Rectal smooth muscle tissue (tissue), 1 donor: ENCODE data around the gene DSE.

Experiments used
- H3K27ac ChIP-seq: one replicate; pipeline ENCODE4 v1.7.0; 2013; ENCODE audit warnings: low read depth, low read length, inconsistent platforms
- H3K27me3 ChIP-seq: one replicate; pipeline ENCODE4 v1.7.0; 2013; ENCODE audit warnings: low read length; ENCODE audit not compliant: control insufficient read depth, insufficient read depth
- H3K36me3 ChIP-seq: one replicate; pipeline ENCODE4 v1.7.0; 2013; ENCODE audit warnings: low read length; ENCODE audit not compliant: control insufficient read depth, insufficient read depth
- H3K4me1 ChIP-seq: one replicate; pipeline ENCODE4 v1.7.0; 2013; ENCODE audit warnings: low read length; ENCODE audit not compliant: control insufficient read depth, insufficient read depth
- H3K4me3 ChIP-seq: one replicate; pipeline ENCODE4 v1.7.0; 2013; ENCODE audit warnings: low read length
- H3K9ac ChIP-seq: one replicate; pipeline ENCODE4 v1.7.0; 2013; ENCODE audit warnings: low read length

Gene DSE

GRCh38 chr6:116408491-116408890 lies 37.7 kb downstream of the DSE start:
- H3K27me3 ChIP-seq, result no peaks in the 10 kb centered on the region
- H3K36me3 ChIP-seq, result no peaks in the 10 kb centered on the region
- H3K4me1 ChIP-seq, result peaks cover 2% of the 10 kb centered on the region
- no peak overlapping the region for H3K27ac ChIP-seq
- H3K4me3 ChIP-seq, result no peak overlapping the region
- H3K9ac ChIP-seq, result no peak overlapping the region

DNA sequence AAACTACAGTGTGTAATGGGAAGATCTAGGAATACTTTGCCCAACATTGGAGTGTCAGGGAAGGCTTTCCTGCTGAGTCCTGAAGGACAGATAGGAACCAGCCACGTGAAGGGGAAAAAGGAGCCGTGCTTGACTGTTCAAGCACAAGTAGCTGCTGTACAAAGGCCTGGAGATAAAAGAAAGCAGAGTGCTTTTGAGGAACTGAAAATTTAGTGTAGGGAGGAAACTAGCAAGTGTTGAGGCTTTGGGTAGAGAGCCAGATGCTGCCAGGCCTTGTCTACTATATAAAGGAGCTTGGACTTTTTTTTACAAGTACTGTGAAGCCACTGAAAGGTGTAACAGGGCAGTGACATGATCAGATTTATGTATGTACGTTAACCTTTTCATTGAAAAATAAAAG lies 39.0 kb downstream of the DSE start:
- Histone ChIP-seq H3K27me3 (no peaks in the 10 kb centered on the region), H3K4me1 (peaks cover 2% of the 10 kb centered on the region), H3K4me3 (no peak overlapping the region), H3K36me3 (no peaks in the 10 kb centered on the region), H3K9ac (no peak overlapping the region), H3K27ac (no peak overlapping the region)

- H3K4me1 ChIP-seq, result peaks cover 2% of the 10 kb centered on the region
Measured at GRCh38 chr6:116411284-116411623, 40.5 kb downstream of the DSE start.

DNA sequence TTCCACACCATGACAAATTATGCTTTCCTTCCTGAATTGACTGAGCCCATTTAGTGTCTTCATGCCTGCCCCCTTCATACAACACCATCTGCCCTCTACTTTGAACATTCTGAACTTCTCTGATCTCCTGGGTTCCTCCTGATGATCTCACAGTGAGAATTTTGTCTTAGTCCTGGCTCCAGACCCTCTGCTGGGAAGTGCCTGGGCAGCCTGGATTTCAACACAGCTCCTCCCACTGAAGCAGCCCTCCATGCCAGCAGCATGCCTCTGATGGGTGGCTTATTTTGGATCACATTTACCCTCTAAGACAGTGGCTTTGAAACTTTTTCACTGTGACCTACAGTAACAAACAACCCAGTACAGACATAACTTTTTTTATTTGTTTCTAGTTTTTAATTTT lies 41.5 kb downstream of the DSE start:
- Histone ChIP-seq H3K9ac (no peak overlapping the region), H3K4me3 (no peak overlapping the region), H3K27me3 (no peaks in the 10 kb centered on the region), H3K27ac (no peak overlapping the region), H3K4me1 (peaks cover 2% of the 10 kb centered on the region), H3K36me3 (no peaks in the 10 kb centered on the region)

More at GRCh38 chr6:116411284-116411623, 40.5 kb downstream of the DSE start:
- no peaks in the 10 kb centered on the region for H3K27me3 ChIP-seq
- H3K9ac ChIP-seq, result no peak overlapping the region
- no peak overlapping the region for H3K27ac ChIP-seq
- no peaks in the 10 kb centered on the region for H3K36me3 ChIP-seq
- H3K4me3 ChIP-seq, result no peak overlapping the region

DNA sequence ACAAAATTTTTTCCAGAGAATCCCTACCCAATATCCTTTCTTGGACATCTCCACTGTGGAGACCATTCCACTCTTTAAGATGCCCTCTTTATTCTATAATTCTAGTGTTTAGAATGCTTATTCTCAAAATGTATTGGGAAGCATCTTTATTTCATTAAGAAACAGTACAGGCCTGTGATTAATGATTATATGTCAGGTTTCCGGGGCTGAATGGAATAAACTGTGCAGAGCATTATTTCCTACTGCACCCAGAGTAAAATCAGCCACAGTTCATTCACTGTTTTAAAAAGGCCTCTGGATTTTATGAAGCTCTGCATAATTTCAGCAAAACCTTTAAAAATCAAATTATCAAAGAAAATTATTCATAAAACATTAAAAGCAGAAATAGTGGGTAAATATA lies 42.6 kb downstream of the DSE start:
- Histone ChIP-seq H3K9ac (no peak overlapping the region), H3K4me1 (peaks cover 2% of the 10 kb centered on the region), H3K4me3 (no peak overlapping the region), H3K27ac (no peak overlapping the region), H3K27me3 (no peaks in the 10 kb centered on the region), H3K36me3 (no peaks in the 10 kb centered on the region)

DNA sequence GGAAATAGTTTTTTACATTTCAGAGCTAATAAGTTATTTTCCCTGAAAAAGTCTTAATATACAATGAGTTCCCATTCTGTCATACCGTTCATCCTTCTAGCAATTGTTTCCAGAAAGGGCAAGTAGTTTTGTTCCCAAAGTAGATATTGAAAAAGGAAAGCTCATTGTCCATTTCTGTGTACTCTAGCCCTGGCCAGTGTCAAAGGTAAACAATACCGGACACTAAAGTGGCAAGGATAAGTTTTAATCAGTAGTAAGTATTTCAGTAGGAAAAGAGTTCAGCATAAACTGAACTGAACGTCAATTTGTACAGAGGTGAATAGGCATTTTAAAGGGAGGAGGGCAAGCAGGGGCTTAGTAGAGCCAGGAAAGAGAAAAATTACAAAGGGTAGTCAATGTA lies 46.9 kb downstream of the DSE start:
- no peak overlapping the region for H3K27ac ChIP-seq
- no peaks in the 10 kb centered on the region for H3K36me3 ChIP-seq
- no peak overlapping the region for H3K4me3 ChIP-seq
- H3K9ac ChIP-seq, result no peak overlapping the region
- no peaks in the 10 kb centered on the region for H3K27me3 ChIP-seq
- no peaks in the 10 kb centered on the region for H3K4me1 ChIP-seq

DNA sequence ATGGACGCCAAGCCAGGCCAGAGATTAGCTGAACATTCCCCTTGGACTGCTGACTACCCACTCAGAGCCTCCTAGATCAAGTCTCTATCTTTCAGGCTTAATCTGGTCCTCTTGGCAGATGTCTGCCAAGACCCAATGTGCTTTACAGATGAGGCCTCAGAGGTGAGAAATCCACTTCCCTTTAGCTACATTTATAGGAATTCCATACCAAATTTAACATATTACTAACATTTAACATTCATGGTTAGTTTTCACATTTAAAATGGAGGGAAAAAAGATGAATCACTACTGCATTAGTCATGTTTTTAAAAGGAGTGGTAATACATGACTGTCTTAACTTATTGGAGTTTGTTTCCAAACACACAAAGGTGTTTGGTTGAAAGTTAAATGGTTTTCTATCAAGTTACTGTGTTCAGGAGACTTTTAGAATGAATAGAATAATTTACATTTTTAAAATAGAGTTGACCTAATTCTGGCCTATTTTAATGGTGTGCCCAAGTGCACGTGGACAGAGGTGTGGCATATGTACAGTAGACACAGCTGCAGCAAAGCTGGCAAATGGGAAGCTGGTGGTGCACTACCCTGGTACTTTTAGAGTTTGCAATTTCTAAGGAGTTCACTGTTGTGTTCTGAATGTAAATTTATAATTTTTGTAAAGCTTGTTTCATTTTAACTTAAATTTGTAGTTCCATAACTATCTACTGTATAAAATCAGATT lies 48.5 kb downstream of the DSE start:
- Histone ChIP-seq H3K27me3 (no peaks in the 10 kb centered on the region), H3K9ac (no peak overlapping the region), H3K27ac (no peak overlapping the region), H3K36me3 (no peaks in the 10 kb centered on the region), H3K4me1 (no peaks in the 10 kb centered on the region), H3K4me3 (no peak overlapping the region)

- no peaks in the 10 kb centered on the region for H3K4me1 ChIP-seq
- H3K36me3 ChIP-seq, result no peaks in the 10 kb centered on the region
- H3K9ac ChIP-seq, result no peak overlapping the region
- no peak overlapping the region for H3K27ac ChIP-seq
- H3K27me3 ChIP-seq, result no peaks in the 10 kb centered on the region
- no peak overlapping the region for H3K4me3 ChIP-seq
Measured at GRCh38 chr6:116420341-116420740, 49.6 kb downstream of the DSE start.

DNA sequence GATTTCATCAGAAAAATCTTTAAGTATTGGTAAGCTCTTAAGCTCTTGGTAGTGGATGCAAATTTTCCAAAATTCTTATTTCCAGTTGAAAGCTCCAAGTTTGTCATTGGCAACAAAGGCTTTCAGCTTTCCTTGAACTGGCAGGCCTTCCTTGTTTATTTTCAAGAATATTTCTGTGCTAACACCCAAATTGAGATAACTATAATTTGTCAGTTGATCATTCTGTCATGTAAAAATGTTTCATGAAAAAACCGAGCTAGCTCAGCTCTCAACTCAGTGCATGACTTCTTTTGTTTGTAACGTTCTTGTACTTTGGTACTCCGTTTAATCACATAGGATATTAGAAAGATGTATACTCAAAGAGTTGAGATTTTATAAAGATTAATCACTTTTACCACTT lies 51.5 kb downstream of the DSE start:
- H3K27me3 ChIP-seq, result no peaks in the 10 kb centered on the region
- H3K36me3 ChIP-seq, result peaks cover 4% of the 10 kb centered on the region

GRCh38 chr6:116424001-116424400 lies 53.3 kb downstream of the DSE start:
- Histone ChIP-seq H3K27me3 (no peaks in the 10 kb centered on the region), H3K4me1 (no peaks in the 10 kb centered on the region), H3K4me3 (no peak overlapping the region), H3K27ac (no peak overlapping the region), H3K36me3 (peaks cover 4% of the 10 kb centered on the region), H3K9ac (no peak overlapping the region)

More for the DNA sequence above, 51.5 kb downstream of the DSE start:
- no peak overlapping the region for H3K9ac ChIP-seq
- no peaks in the 10 kb centered on the region for H3K4me1 ChIP-seq
- no peak overlapping the region for H3K4me3 ChIP-seq
- H3K27ac ChIP-seq, result no peak overlapping the region

- H3K9ac ChIP-seq, result no peak overlapping the region
Measured at GRCh38 chr6:116426551-116426950, 55.8 kb downstream of the DSE start.

DNA sequence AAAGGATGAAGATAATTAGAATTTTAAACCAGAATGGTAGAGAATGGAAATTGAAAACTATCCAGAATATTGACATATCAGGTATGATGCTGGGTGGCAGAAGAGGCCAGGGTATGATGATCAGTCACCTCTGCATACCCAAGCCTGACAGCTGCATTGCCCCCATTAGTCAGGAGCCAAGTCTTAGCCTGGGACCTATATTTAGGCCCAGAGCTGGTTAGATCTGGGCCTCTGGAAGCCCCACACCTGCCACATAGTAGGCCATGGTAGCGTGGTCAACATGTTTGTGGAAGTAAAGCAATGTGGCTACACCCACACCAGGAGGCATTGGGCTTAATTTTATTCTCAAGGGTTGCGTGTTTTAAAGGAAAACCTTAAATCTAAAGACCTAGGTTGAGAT lies 58.4 kb downstream of the DSE start:
- H3K4me3 ChIP-seq, result no peak overlapping the region
- H3K27ac ChIP-seq, result no peak overlapping the region
- peaks cover 4% of the 10 kb centered on the region for H3K36me3 ChIP-seq
- H3K27me3 ChIP-seq, result no peaks in the 10 kb centered on the region
- H3K4me1 ChIP-seq, result no peaks in the 10 kb centered on the region
- no peak overlapping the region for H3K9ac ChIP-seq

More at GRCh38 chr6:116426551-116426950, 55.8 kb downstream of the DSE start:
- Histone ChIP-seq H3K27ac (no peak overlapping the region), H3K27me3 (no peaks in the 10 kb centered on the region), H3K4me1 (no peaks in the 10 kb centered on the region), H3K36me3 (peaks cover 4% of the 10 kb centered on the region), H3K4me3 (no peak overlapping the region)

DNA sequence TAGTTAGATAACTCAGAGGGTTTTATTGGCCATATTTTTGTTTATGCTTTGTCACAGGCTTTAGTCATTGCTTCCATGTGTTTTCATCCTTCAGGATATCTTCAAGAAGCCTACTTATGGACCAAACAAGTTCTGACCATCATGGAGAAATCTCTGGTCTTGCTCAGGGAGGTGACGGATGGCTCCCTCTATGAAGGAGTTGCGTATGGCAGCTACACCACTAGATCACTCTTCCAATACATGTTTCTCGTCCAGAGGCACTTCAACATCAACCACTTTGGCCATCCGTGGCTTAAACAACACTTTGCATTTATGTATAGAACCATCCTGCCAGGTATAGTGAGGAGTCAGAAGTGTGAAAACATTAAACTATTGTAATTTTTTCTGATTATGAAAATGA lies 60.1 kb downstream of the DSE start:
- no peaks in the 10 kb centered on the region for H3K4me1 ChIP-seq
- H3K27ac ChIP-seq, result no peak overlapping the region
- H3K4me3 ChIP-seq, result no peak overlapping the region
- no peak overlapping the region for H3K9ac ChIP-seq
- H3K36me3 ChIP-seq, result peaks cover 4% of the 10 kb centered on the region
- H3K27me3 ChIP-seq, result no peaks in the 10 kb centered on the region
